T-helper 1 cell (primary cell): ENCODE data around the gene C6orf52.
"Not testable (repeated sequence)": the region's sequence is repeated elsewhere in the genome, so short reads cannot be mapped to it uniquely, and the experiment has no call there.

ENCODE experiments used
- DNase-seq, 5 donors: peaks; one replicate each; pipeline ENCODE4 v3.0.0-alpha.2; 2012 to 2020
- total RNA-seq, 4 donors: gene quantifications; one replicate each; lab custom pipeline; 2026; lab: John Stamatoyannopoulos, UW

Gene C6orf52
- 0.24 to 0.54 (median 0.36) reads per million in 4 donors for total RNA-seq

DNA sequence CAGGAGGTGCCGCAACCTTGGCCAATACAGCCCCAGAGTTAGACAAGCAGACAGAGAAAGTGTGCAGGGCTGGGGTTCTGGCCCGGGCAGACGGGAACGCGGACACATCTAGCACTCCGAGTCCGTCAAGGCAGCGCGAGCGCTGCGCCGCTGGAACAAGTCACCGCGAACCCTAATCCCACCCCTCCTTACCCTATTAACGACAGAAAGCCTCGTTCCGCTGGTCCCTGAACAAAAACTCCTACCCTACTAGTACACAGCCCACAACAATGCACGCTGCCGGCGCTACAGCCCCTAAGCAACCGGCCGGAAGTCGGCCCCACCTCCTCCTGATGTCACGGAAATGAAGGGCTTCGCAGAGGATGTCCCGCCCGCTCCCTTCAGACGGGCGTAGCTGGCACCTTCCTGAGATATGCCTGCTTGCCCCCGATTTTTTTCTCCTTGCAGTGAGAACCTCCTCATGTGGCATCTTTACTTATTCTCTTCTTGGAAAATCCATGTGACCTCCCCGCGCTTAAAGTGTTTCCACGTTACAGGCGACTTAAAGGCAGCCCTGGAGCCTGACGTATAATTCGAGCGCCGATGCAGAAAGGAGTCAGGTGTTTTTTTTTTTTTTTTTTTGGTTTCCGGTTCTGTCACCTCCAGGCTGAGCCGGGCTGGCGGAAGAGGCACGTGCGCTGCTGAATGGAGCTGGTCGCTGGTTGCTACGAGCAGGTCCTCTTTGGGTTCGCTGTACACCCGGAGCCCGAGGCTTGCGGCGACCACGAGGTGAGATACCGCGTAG lies at the start of gene C6orf52, which contains the start of gene PAK1IP1:
Gene C6orf52, minus strand, starts transcription at position 315 of the 784 bp plus-strand sequence. CDS start 7,066 bp downstream, outside the sequence.
Gene PAK1IP1, plus strand, starts transcription at position 671 of the 784 bp plus-strand sequence. Its CDS starts 14 bp downstream, at position 685.
- peak; percentile 85 to 95 (median 88) for DNase-seq

DNA sequence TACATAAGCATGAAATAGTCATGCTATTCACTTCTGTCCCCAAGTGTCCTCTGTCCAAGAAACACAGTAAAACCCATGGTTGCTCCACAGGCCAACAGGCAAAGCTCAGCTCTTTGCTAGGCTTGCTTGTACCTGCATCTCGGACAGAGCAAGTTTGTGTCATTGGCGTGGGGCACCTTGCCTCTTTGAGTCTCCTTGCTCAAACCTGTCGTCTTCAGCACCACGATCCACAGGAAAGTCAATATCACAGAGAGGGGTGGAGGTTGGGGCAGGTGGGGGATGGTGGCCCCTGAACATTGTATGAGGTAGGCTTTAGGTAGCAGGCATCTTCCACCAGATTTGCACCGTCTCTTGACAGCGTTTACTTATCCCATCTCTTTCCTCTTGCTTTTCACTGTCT lies 49.1 kb upstream of the C6orf52 start:
- DNase-seq: no peak

DNA sequence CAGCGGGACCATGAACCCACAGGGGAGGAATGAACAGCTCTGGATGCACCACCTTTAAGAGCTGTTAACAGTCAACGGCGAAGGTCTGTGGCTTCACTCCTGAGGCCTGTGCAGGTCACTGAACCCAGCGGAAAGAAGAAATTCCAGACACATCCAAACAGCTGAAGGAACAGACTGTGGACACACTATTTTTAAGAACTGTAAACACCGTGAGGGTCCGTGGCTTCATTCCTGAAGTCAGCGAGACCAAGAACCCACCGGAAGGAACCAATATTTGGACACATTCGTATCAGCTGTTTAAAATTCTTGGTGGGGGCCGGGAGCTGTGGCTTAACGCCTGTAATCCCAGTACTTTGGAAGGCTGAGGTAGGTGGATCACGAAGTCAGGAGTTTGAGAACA lies 47.8 kb upstream of the C6orf52 start:
- no peak for DNase-seq

DNA sequence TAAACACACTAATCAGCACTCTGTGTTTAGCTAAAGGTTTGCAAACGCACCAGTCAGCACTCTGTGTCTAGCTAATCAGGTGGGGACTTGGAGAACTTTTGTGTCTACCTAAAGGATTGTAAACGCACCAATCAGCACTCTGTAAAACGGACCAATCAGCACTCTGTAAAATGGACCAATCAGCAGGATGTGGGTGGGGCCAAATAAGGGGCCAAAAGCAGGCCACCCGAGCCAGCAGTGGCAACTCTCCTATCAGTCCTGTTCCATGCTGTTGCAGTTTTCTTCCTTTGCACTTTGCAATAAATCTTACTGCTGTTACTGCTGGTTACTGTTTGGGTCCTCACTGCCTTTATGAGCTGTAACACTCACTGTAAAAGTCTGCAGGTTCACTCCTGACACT lies 47.2 kb upstream of the C6orf52 start:
- not testable (repeated sequence) for DNase-seq

GRCh38 chr6:10740061-10740460 lies 45.6 kb upstream of the C6orf52 start:
- no peak for DNase-seq

- DNase-seq: no peak
Observed at GRCh38 chr6:10736731-10737130, 42.3 kb upstream of the C6orf52 start.

GRCh38 chr6:10733863-10734262 lies 39.4 kb upstream of the C6orf52 start:
- DNase-seq: no peak

DNA sequence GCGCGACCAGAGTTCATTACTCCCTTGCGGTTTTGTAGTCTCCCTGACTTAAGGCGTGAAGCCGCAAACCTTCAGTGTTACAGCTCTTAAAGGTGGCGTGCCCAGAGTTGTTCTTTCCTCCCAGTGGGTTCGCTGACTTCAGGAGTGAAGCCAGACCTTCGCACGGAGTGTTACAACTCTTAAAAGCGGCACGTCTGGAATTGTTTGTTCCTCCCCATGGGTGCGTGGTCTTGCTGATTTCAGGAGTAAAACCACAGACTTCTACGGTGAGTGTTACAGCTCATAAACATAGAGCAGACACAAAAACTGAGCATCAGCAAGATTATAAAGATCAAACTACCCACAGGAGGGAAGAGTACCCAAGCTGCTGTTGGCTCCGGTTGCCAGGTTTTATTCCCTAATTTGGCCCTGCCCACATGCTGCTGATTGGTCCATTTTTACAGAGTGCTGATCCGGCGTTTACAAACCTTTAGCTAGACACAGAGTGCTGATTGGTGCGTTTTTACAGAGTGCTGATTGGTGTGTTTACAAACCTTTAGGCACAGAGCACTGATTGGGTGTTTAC lies 38.8 kb upstream of the C6orf52 start:
- no peak for DNase-seq

DNA sequence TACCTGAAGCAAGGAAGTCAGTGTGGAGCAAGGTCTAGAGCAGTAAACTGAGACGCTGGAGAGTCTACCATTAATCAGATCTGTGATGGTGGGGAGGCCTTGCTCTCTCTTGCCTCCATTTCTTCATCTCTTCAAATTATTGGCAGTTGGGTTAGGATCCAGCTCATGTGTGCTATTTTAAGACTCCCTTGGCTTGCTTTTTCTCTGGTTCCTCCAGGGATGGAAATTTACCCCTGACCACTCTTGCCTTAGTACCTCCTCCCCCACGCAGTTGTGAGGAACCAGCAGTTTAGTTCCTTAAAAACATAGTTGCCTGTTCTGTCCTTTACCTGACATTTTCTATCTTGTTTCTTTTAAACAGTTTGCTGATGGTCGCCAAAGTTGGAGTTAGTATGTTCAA lies 35.8 kb upstream of the C6orf52 start:
- DNase-seq: no peak

DNA sequence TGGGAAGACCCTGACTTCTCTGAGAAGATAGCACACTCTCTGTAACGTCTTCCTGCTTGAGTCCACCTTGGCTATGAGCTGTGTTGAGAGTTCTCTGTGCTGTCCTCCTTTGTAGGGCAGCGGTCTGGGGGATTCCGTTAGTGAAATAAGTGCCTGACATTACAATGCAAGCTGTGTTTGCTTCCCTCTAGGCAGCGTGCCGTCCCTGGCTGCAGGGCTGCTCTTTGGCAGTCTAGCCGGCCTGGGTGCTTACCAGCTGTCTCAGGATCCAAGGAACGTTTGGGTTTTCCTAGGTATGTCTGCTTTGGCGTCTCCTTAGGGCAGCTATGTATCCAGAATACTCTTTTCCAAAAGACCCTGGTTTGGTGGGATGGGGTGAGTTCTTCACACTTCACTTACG lies 31.3 kb upstream of the C6orf52 start:
- no peak for DNase-seq

DNA sequence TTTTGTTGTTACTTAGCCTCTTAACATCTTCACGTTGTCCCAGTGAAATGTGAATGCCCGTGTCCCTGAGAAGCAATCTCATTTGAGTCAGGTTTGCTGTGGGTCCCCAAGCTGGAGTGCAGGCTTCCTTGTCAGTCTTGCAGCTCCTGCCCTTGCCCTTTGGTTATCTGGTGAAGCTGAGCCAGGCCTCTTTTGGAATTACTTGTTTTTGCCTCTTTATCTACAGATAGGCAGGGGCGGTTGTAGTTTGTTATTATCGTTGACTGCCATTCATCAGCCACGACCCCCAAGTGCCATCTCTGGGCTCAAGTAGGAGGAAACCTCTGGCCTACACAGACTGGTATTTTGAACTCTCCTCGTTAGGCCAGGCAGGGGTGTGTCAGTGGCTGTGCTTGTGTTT lies 30.6 kb upstream of the C6orf52 start:
- DNase-seq: no peak

DNA sequence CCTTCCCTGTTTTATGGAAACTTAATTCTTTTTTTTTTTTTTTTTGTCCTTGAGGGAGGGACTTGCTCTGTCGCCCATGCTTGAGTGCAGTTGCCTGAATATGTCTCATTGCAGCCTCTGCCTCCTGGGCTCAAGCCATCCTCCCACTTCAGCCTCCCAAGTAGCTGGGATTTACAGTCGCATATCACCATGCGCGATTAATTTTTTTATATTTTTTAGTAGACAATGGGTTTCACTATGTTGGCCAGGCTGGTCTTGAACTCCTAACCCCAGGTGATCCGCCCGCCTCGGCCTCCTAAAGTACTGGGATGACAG lies 29.1 kb upstream of the C6orf52 start:
- no peak for DNase-seq

GRCh38 chr6:10722820-10723566 lies 28.6 kb upstream of the C6orf52 start, which contains the start of gene TMEM14C:
Gene TMEM14C, plus strand, starts transcription at chr6:10723070. Its CDS starts 1,544 bp downstream, at chr6:10724614.
- DNase-seq: peak; percentile 62 to 87 (median 67)

DNA sequence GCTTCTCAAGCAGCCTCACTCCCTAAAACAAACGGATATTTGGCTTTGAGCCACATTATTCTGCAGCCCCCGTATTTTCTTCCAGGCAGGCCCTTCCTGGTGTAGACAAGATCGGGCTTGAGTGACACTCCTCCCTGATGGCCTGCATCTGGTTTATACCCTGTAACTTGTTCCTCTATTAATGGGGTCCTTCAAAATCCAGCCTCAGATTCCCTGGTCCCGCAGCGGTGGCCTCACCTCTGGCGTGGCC lies 28.1 kb upstream of the C6orf52 start:
- DNase-seq: no peak

- DNase-seq: no peak
Observed at GRCh38 chr6:10721850-10722569, 27.6 kb upstream of the C6orf52 start.

GRCh38 chr6:10720960-10721849 lies 26.8 kb upstream of the C6orf52 start:
- peak in 1 of 5 donors; percentile 4 for DNase-seq

DNA sequence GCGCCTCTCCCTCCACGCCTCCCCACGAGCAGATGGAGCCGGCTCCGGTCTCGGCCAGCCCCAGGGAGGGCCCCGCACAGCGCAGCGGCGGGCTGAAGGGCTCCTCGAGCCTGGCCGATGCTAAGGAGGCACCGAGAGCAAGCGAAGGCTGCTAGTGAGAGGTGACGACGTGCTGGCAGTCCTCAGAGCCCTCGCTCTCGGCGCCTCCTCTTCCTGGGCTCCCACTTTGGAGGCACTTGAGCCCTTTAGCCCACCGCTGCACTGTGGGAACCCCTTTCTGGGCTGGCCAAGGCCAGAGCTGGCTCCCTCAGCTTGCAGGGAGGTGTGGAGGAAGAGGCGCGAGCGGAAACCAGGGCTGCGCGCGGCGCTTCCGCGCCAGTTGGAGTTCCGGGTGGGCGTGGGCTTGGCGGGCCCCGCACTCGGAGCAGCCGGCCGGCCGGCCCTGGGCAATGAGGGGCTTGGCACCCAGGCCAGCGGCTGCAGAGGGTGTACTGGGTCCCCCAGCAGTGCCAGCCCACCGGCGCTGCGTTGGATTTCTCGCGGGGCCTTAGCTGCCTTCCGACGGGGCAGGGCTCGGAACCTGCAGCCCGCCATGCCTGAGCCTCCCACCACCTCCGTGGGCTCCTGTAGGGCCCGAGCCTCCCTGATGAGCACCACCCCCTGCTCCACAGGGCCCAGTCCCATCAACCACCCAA lies 26.0 kb upstream of the C6orf52 start:
- DNase-seq: peak; percentile 30 to 70 (median 43)

DNA sequence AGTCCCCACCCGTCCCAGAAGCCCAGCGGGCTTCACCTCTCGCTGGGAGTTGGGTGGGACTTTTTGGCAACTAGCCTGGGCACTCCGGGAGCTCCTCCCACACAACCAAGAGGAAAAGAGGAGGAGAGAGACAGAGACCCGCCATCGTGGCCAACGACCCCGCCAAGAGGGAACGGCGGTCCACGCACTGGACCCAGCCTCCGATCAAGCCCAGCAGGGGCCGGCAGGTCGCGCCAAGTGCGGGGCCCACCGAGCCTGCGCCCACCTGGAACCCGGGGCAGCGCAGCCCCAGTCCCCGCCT lies 25.5 kb upstream of the C6orf52 start:
- no peak for DNase-seq

DNA sequence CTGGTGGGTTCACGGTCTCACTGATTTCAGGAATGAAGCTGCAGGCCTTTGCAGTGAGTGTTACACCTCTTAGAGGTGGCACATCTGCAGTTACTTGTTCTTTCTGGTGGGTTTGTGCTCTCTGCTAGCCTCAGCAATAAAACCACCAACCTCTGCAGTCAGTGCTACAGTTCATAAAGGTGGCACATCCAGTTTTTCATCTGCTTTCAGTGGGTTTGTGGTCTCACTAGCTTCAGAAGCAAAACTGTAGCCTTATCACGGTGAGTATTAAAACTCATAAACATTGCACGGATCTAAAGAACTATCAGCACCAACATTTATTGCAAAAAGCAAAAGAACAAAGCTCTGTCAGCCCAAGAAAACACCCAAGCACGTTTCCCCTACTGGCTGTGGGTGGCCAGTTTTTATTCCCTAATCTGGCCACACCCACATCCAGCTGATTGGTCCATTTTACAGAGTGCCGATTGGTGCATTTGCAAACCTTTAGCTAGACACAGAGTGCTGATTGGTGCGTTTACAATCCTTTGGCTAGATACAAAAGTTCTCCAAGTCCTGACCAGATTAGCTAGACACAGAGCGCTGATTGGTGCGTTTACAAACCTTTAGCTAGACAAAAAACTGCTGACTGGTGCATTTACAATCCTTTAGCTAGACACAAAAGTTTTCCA lies 25.0 kb upstream of the C6orf52 start:
- peak in 3 of 5 donors; percentile 7 to 55 (median 16) for DNase-seq

GRCh38 chr6:10713962-10714361 lies 19.5 kb upstream of the C6orf52 start:
- no peak for DNase-seq

DNA sequence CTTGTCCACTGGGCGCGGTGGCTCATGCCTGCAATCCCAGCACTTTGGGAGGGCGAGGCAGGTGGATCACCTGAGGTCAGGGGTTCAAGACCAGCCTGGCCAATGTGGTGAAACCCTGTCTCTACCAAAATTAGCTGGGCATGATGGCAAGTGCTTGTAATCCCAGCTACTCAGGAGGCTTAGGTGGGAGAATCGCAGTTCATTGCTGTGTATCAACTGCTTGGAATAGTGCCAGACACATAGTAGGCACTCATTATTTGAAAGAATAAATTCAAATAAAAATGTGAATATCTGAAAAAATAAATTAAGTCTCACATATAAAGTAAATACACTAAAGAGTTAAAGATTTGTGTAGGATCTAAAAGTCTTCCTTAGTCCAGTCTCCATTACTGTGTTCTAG lies 2.2 kb upstream of the C6orf52 start:
- no peak for DNase-seq
